Activated T-cell treated with anti-CD3 and anti-CD28 coated beads for 24 hours (primary cell): ENCODE results near the gene DIP2C.
"Not testable (repeated sequence)": the region's sequence is repeated elsewhere in the genome, so short reads cannot be mapped to it uniquely, and the experiment has no call there.

ENCODE experiments used
- DNase-seq: peaks from one replicate; pipeline ENCODE4 v3.0.0-alpha.2; 2020; ENCODE audit warnings: low read depth

The DIP2C gene

GRCh38 chr10:265816-266588 is 423.5 kb downstream of the DIP2C start:
- DNase-seq = not testable (repeated sequence)

DNA sequence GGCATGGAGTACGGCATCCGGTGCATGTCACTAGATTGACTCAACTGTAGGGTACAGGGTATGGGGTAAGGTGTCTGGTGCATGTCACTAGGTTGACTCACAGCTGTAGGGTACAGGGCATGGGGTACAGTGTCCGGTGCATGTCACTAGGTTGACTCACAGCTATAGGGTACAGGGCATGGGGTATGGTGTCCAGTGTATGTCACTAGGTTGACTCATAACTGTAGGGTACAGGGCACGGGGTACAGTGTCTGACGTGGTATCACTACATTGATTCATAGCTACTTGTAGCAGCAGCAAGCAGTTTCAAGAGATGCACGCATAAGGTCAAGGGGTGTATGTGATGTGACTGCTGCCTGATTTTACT is 424.4 kb downstream of the DIP2C start:
- DNase-seq = not testable (repeated sequence)

GRCh38 chr10:264160-265073 is 425.1 kb downstream of the DIP2C start:
- DNase-seq = not testable (repeated sequence)

DNA sequence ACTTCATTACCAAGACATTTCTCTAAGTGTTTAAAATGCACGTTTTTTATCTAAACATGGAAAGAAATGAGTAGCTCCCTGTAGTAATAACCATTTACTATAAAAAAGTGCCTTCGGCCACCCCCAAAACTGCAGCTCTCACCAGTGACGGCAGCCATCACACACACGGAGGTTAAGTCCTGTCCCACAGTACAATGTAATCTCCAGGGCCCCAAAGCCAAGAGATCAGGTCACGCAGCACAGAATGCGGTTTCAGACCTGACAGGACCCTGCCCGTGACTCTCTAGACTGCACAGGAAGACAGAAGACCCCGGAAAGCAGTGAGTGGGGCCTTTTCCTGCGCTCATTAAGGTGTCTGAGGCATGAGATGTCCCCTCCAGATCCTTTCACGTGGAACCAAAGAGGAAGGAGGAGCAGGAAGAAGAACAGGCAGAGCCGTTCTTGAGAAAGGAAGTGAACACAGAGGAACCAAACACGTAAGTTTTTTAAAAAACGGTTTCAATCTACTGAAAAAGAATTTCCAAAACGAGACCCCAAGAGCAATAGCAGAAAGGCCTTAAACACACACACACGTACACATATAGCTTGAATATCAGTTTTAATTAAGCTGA is 428.5 kb downstream of the DIP2C start:
- no peak for DNase-seq

DNA sequence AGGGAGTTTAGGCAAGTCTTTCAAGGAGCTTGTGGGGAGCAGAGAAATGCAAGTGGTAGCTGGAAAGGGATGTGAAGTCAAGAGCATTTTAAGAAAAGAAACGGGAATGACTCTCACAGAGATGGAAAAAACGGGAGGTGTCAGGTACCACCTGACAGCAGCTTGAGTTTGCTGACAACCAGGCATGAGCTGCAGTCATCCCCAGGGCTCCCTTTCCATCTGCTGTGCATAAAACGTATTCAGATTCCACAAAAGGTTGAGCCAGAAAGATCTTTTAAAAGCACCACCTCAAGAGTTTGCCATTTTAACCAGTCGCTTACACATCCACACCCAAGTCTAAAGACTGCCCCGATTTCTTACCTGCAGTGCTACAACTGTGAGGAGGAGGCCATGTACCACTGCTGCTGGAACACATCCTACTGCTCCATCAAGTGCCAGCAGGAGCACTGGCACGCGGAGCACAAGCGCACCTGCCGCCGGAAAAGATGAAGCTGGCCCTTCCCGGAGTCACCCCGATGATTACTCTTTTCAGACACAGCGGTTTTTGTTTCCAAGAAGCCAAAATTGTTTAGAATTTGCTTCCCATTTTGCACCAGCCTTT is 437.4 kb downstream of the DIP2C start:
- DNase-seq = no peak

DNA sequence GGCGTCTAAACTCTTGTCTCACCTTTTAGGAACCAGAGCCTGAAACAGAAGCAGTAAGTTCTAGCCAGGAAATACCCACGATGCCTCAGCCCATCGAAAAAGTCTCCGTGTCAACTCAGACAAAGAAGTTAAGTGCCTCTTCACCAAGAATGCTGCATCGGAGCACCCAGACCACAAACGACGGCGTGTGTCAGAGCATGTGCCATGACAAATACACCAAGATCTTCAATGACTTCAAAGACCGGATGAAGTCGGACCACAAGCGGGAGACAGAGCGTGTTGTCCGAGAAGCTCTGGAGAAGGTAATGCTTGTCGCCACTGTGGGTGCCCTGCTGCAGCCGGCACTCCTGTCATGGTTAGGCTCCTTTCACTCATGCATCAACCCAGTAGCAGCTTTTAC is 441.2 kb downstream of the DIP2C start:
- DNase-seq = no peak

DNA sequence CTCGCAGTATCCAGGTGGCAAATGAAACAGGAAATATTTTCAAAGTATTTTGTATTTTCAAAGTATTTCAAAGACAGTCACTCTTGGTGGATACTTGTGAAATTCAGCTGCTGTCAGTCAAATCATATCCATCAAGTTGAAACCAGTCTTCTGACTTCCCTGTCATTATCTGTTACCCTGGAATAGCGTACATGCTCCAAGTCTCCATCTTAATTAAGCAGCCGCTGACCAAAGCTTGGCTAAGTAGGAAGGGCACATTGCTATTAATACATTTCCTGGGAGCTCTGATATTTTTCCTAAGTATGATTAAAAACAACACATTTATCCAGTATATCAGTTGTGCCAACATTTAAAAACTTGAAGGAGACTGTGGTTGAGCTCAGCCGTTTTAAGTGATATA is 442.0 kb downstream of the DIP2C start:
- no peak for DNase-seq

GRCh38 chr10:246431-246830 is 443.0 kb downstream of the DIP2C start:
- no peak for DNase-seq

- no peak for DNase-seq
Observed at GRCh38 chr10:244227-244626, 445.2 kb downstream of the DIP2C start.

DNA sequence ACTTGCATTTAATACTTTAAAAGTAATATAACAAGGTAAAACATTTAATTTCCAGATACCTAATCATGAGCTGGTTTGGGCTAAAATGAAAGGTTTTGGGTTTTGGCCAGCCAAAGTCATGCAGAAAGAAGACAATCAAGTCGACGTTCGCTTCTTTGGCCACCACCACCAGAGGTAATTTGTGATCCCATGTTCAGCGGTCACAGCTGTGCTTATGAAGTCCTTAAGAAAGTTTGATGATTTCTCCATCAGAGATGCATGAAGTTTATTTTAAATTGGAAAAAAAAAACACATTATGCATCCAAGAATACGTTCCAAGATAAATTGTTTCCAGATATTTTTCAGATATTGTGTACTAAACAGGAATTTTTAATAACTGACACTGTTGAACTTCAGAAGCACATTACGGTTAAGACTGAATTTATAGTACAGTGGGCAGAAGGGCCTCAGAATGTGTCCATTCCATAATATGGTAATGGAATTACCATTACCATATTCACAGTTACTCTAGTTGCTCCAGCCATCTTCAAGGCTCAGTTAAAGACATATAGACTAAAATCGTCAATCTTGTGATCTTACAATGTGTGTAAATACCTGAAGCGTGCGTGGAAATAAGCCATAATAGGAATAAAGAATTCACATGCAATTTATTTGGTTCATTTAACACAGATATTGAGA is 447.4 kb downstream of the DIP2C start:
- DNase-seq = no peak

GRCh38 chr10:241451-241850 is 448.0 kb downstream of the DIP2C start:
- DNase-seq = no peak

DNA sequence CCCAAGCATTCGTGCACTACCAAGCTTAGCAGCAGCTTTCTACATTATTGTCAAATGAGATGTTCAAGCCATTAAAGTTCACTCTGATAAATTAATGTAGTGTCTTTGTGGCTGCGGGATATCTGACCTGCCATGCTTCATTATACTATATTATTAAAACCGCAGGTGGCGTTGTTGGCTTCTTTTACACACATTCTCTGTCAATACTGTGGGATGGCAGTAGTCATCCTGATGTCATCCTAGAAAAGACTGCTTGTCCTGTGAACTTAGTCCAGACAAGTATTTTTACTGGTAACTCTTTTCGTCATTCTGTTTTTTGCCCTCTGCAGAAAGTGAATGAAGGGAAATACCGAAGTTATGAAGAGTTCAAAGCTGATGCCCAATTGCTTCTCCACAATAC is 450.4 kb downstream of the DIP2C start:
- DNase-seq = no peak

GRCh38 chr10:235915-236314 is 453.6 kb downstream of the DIP2C start:
- no peak for DNase-seq

GRCh38 chr10:234708-235406 is 454.6 kb downstream of the DIP2C start:
- no peak for DNase-seq

- DNase-seq = no peak
Observed at GRCh38 chr10:232878-233277, 456.6 kb downstream of the DIP2C start.

- no peak for DNase-seq
Observed at GRCh38 chr10:232061-232460, 457.4 kb downstream of the DIP2C start.

- no peak for DNase-seq
Observed at GRCh38 chr10:230758-231157, 458.7 kb downstream of the DIP2C start.

GRCh38 chr10:228366-228765 is 461.1 kb downstream of the DIP2C start:
- no peak for DNase-seq

DNA sequence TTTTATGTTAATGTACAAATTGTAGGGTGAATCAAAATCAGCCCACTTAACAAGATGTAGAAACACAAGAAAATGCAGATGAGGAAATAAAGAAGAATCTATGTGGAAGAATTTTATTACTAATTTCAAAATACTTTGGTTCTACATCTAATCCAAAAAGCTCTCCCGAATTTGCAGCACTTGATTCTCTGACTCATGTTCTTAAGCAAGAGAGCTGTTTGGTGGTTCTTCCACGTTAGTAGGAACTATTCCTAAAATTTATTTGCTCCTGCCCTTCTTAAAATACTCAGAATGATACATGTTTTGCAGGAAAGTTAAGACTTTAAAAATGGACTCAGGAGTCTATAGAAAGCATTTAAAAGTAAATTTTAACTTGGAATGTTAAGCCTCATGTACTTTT is 462.5 kb downstream of the DIP2C start:
- no peak for DNase-seq

DNA sequence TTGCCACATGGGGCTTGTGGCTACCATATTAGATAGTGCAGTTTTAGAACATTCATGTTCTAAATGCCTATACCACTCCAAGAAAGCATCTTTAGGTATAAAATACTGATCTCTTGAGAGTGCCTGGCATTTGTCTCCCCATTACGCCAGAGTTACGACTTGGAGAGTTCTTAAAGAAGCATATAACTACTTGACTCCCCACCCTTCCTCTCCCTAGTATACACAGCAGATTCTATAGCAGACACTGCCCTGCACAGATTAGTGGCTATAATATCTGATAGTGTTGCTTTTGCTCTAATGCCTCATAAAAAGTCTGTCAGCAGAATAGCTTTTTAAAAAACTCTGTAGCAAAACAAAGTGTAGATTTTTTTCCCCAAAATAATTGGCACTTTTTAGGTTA is 463.4 kb downstream of the DIP2C start:
- DNase-seq = no peak

- DNase-seq = no peak
Observed at GRCh38 chr10:224571-224970, 464.9 kb downstream of the DIP2C start.
